ENCODE data around the gene PRCP. TPM values are rescaled to one million over a fixed set of nuclear protein-coding genes. Genes with fewer than 3 reads are reported as not detected.

Gene PRCP
- total and polyA plus RNA-seq, 4 donors, result 27.3 to 55.2 (median 41.2) TPM

DNA sequence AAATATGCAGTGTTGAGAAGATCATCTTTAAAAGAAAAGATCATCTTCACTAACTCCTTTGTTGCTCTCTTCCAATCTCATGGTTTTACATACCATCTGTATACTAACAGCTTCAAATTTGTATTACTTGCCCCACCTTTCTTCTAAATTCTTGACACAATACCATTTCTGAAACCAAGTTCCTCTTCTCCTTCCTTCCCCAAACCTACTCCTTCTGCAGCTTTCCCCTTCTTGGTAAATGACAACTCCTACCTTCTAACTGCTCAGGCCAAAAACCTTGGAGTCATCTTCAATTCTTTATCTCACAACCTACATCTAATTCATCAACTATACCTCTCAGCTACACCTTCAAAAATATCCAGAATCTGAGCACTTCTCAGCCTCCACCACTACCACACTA, 9.3 kb downstream of the PRCP start:
- DNase-seq (ENCODE audit: low spot score), result no peak
- Histone ChIP-seq H3K4me3 (ENCODE audit: low read depth in 1 of 3, low read length in 3 of 3) (no peak overlapping the region), H3K4me1 (ENCODE audit: control insufficient read depth in 4 of 4, insufficient read depth in 4 of 4, low read length in 3 of 4) (peaks cover 0 to 2% (median 0%) of the 10 kb centered on the region in 4 donors), H3K36me3 (ENCODE audit: control insufficient read depth in 4 of 4, insufficient read depth in 3 of 4, low read depth in 1 of 4, low read length in 3 of 4) (peaks cover 0 to 2% (median 0%) of the 10 kb centered on the region in 4 donors), H3K9ac (ENCODE audit: low read depth in 1 of 2, low read length in 2 of 2) (no peak overlapping the region), H3K9me3 (ENCODE audit: control insufficient read depth in 4 of 4, low read length in 3 of 4) (no peaks in the 10 kb centered on the region), H3K27ac (ENCODE audit: low read depth in 1 of 2, low read length in 2 of 2) (no peak overlapping the region), H3K27me3 (ENCODE audit: control insufficient read depth in 4 of 4, insufficient read depth in 4 of 4, low read length in 3 of 4) (no peaks in the 10 kb centered on the region)
- TF ChIP-seq, protein P1, sequence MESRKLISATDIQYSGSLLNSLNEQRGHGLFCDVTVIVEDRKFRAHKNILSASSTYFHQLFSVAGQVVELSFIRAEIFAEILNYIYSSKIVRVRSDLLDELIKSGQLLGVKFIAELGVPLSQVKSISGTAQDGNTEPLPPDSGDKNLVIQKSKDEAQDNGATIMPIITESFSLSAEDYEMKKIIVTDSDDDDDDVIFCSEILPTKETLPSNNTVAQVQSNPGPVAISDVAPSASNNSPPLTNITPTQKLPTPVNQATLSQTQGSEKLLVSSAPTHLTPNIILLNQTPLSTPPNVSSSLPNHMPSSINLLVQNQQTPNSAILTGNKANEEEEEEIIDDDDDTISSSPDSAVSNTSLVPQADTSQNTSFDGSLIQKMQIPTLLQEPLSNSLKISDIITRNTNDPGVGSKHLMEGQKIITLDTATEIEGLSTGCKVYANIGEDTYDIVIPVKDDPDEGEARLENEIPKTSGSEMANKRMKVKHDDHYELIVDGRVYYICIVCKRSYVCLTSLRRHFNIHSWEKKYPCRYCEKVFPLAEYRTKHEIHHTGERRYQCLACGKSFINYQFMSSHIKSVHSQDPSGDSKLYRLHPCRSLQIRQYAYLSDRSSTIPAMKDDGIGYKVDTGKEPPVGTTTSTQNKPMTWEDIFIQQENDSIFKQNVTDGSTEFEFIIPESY (IDR thresholded peaks at IDR 0.05), result no peak
- TF ChIP-seq HNF4G (IDR thresholded peaks at IDR 0.05) (no peak), EGR1 (IDR thresholded peaks at IDR 0.05; ENCODE audit: low read depth in 2 of 2) (no peak), RAD21 (IDR thresholded peaks at IDR 0.05) (no peak), RXRA (IDR thresholded peaks at IDR 0.05) (no peak), NR2F2 (IDR thresholded peaks at IDR 0.05) (no peak), TAF1 (conservative IDR thresholded peaks at IDR 0.05) (no peak), JUND (IDR thresholded peaks at IDR 0.05) (no peak), GABPA (IDR thresholded peaks at IDR 0.05 in 1 of 2, conservative IDR thresholded peaks at IDR 0.05 in 1 of 2) (no peak), SP1 (IDR thresholded peaks at IDR 0.05) (no peak), FOXA1 (IDR thresholded peaks at IDR 0.05) (no peak), YY1 (IDR thresholded peaks at IDR 0.05) (no peak), FOXA2 (IDR thresholded peaks at IDR 0.05) (no peak), HNF4A (conservative IDR thresholded peaks at IDR 0.05) (no peak)
- TF ChIP-seq, protein P2, sequence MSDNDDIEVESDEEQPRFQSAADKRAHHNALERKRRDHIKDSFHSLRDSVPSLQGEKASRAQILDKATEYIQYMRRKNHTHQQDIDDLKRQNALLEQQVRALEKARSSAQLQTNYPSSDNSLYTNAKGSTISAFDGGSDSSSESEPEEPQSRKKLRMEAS (IDR thresholded peaks at IDR 0.05), result no peak
- TF ChIP-seq, protein P3, sequence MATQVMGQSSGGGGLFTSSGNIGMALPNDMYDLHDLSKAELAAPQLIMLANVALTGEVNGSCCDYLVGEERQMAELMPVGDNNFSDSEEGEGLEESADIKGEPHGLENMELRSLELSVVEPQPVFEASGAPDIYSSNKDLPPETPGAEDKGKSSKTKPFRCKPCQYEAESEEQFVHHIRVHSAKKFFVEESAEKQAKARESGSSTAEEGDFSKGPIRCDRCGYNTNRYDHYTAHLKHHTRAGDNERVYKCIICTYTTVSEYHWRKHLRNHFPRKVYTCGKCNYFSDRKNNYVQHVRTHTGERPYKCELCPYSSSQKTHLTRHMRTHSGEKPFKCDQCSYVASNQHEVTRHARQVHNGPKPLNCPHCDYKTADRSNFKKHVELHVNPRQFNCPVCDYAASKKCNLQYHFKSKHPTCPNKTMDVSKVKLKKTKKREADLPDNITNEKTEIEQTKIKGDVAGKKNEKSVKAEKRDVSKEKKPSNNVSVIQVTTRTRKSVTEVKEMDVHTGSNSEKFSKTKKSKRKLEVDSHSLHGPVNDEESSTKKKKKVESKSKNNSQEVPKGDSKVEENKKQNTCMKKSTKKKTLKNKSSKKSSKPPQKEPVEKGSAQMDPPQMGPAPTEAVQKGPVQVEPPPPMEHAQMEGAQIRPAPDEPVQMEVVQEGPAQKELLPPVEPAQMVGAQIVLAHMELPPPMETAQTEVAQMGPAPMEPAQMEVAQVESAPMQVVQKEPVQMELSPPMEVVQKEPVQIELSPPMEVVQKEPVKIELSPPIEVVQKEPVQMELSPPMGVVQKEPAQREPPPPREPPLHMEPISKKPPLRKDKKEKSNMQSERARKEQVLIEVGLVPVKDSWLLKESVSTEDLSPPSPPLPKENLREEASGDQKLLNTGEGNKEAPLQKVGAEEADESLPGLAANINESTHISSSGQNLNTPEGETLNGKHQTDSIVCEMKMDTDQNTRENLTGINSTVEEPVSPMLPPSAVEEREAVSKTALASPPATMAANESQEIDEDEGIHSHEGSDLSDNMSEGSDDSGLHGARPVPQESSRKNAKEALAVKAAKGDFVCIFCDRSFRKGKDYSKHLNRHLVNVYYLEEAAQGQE (IDR thresholded peaks at IDR 0.05), result no peak
- TF ChIP-seq, protein P4, sequence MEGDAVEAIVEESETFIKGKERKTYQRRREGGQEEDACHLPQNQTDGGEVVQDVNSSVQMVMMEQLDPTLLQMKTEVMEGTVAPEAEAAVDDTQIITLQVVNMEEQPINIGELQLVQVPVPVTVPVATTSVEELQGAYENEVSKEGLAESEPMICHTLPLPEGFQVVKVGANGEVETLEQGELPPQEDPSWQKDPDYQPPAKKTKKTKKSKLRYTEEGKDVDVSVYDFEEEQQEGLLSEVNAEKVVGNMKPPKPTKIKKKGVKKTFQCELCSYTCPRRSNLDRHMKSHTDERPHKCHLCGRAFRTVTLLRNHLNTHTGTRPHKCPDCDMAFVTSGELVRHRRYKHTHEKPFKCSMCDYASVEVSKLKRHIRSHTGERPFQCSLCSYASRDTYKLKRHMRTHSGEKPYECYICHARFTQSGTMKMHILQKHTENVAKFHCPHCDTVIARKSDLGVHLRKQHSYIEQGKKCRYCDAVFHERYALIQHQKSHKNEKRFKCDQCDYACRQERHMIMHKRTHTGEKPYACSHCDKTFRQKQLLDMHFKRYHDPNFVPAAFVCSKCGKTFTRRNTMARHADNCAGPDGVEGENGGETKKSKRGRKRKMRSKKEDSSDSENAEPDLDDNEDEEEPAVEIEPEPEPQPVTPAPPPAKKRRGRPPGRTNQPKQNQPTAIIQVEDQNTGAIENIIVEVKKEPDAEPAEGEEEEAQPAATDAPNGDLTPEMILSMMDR (IDR thresholded peaks at IDR 0.05; ENCODE audit: low read depth, low read length, missing input control), result no peak
- TF ChIP-seq, protein P5, sequence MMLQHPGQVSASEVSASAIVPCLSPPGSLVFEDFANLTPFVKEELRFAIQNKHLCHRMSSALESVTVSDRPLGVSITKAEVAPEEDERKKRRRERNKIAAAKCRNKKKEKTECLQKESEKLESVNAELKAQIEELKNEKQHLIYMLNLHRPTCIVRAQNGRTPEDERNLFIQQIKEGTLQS (IDR thresholded peaks at IDR 0.05), result no peak
